ENCODE data around the gene SLC7A7.

GRCh38 chr14:22844221-22845102 is 29.2 kb upstream of the SLC7A7 start:
- TF ChIP-seq CTCF (IDR thresholded peaks at IDR 0.05) (no peak), POLR2A (IDR thresholded peaks at IDR 0.05) (no peak)
